ENCODE measurements around the gene CCL11. TPM values are rescaled to one million over a fixed set of nuclear protein-coding genes. Genes with fewer than 3 reads are reported as not detected.

CCL11 gene
- total and polyA plus RNA-seq, 3 donors from 2014 or later: not detected

- intact Hi-C loops (cut with DNase I; ENCODE audit: low total_unique reads): no loop called here
- Histone ChIP-seq H3K9me3 (no peaks in the 10 kb centered on the region), H3K36me3 (ENCODE audit: low read depth, missing control alignments) (no peaks in the 10 kb centered on the region), H3K27me3 (no peaks in the 10 kb centered on the region), H3K4me3 (no peak overlapping the region), H3K4me1 (no peaks in the 10 kb centered on the region), H3K27ac (no peak overlapping the region)
- WGBS, 2 donors: 88 to 94% methylated on average over 2 of the region's 2 CpGs
- DNase-seq: no peak
- TF ChIP-seq POLR2A (IDR thresholded peaks at IDR 0.05) (no peak), CTCF (IDR thresholded peaks at IDR 0.05) (no peak)
These were observed 18.1 kb downstream of the CCL11 start for GRCh38 chr17:34303606-34304005.

DNA sequence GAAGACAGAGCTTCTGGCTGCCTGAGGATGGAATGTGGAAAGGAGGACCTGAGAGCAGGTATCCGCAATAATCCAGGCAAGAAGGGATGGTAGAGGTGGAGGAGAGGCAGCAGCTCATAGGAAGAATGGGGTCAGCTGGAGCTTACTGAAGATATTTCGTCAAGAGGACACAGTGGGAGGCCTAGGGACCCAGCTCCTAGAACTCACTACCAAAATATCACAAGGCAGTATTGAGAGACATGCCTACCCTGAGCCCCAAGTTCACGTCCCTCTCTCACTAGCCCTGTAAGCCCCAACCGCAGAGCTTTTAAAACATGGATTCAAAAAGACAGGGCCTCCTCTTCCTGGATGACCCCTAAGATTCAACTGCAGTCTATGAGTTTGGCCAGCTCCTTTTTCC is 19.5 kb downstream of the CCL11 start:
- no peak for DNase-seq
- intact Hi-C loops (cut with DNase I; ENCODE audit: low total_unique reads): no loop called here
- Histone ChIP-seq H3K9me3 (no peaks in the 10 kb centered on the region), H3K27ac (no peak overlapping the region), H3K4me1 (no peaks in the 10 kb centered on the region), H3K4me3 (no peak overlapping the region), H3K27me3 (no peaks in the 10 kb centered on the region), H3K36me3 (ENCODE audit: low read depth, missing control alignments) (no peaks in the 10 kb centered on the region)
- WGBS, 2 donors: 92% methylated on average over 4 of the region's 4 CpGs
- TF ChIP-seq CTCF (IDR thresholded peaks at IDR 0.05) (no peak), POLR2A (IDR thresholded peaks at IDR 0.05) (no peak)

DNA sequence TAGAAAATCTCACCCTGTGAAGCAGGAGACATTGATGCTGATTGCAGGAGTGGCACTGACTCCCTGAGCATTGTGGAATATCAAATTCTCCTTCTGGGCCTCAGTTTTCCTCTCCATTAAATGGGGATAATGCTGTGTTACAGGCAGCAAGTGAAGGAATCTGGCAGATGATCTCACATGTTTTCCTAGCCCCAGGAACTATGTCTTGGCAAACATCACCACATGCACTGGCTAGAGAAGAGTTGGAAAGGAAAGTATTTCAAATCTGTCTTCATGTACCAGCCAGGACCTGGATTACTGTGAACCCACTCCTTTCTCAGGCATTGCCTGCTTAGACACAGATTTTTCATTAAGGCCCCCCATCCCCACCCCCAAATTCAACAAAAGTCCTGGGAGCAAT is 20.1 kb downstream of the CCL11 start:
- TF ChIP-seq CTCF (IDR thresholded peaks at IDR 0.05) (no peak), POLR2A (IDR thresholded peaks at IDR 0.05) (no peak)
- no peaks in the 10 kb centered on the region for H3K4me1 ChIP-seq
- H3K36me3 ChIP-seq (ENCODE audit: low read depth, missing control alignments): no peaks in the 10 kb centered on the region
- no peaks in the 10 kb centered on the region for H3K9me3 ChIP-seq
- intact Hi-C loops (cut with DNase I; ENCODE audit: low total_unique reads): no loop called here
- no peaks in the 10 kb centered on the region for H3K27me3 ChIP-seq
- DNase-seq: no peak
- H3K27ac ChIP-seq: no peak overlapping the region
- no peak overlapping the region for H3K4me3 ChIP-seq

DNA sequence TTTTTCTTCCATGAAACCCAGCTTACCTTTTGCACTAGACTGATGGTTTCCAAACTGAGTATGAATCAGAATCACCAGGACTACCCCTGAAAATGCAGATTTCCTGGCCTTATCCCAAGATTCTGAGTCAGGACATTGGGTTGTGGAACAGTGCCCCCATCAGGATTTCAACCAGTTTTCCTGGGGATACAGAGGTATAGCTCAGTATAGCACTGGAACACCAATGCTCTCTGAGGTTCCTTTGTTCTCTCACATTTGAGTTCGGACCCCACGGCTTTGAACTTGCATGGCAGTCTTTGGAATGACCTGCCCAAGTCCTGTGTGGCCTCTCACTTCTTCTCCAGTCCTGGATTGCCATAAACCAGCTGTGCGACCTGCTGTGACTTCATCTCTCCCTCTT is 20.9 kb downstream of the CCL11 start:
- H3K36me3 ChIP-seq (ENCODE audit: low read depth, missing control alignments): no peaks in the 10 kb centered on the region
- no peak overlapping the region for H3K27ac ChIP-seq
- H3K4me1 ChIP-seq: no peaks in the 10 kb centered on the region
- no peaks in the 10 kb centered on the region for H3K9me3 ChIP-seq
- intact Hi-C loops (cut with DNase I; ENCODE audit: low total_unique reads): no loop called here
- no peak for TF ChIP-seq POLR2A (IDR thresholded peaks at IDR 0.05)
- peak; percentile 25 to 45 (median 38) for TF ChIP-seq CTCF (IDR thresholded peaks at IDR 0.05)
- DNase-seq: peak; percentile 46
- no peaks in the 10 kb centered on the region for H3K27me3 ChIP-seq
- H3K4me3 ChIP-seq: no peak overlapping the region
- WGBS, 2 donors: 72 to 86% methylated on average over 3 of the region's 3 CpGs

GRCh38 chr17:34307110-34307509 is 21.6 kb downstream of the CCL11 start:
- no peak overlapping the region for H3K27ac ChIP-seq

More at GRCh38 chr17:34307110-34307509, 21.6 kb downstream of the CCL11 start:
- no peaks in the 10 kb centered on the region for H3K27me3 ChIP-seq
- intact Hi-C loops (cut with DNase I; ENCODE audit: low total_unique reads): no loop called here
- H3K9me3 ChIP-seq: no peaks in the 10 kb centered on the region
- H3K4me3 ChIP-seq: no peak overlapping the region
- H3K4me1 ChIP-seq: no peaks in the 10 kb centered on the region
- no peak for TF ChIP-seq CTCF (IDR thresholded peaks at IDR 0.05)
- no peak for TF ChIP-seq POLR2A (IDR thresholded peaks at IDR 0.05)
- DNase-seq: no peak
- WGBS, 2 donors: 40 to 45% methylated on average over 3 of the region's 3 CpGs
- H3K36me3 ChIP-seq (ENCODE audit: low read depth, missing control alignments): no peaks in the 10 kb centered on the region
